HG03520 (cell line): ENCODE measurements around the gene KIF16B.
"Not testable (repeated sequence)": the region's sequence is repeated elsewhere in the genome, so short reads cannot be mapped to it uniquely, and the experiment has no call there.

Experiments
- ATAC-seq: cut with Tn5 transposase; IDR thresholded peaks from one replicate; pipeline ENCODE4 v1.9.1; 2021; ENCODE audit warnings: mild to moderate bottlenecking, moderate library complexity; ENCODE audit not compliant: unreplicated experiment

Gene KIF16B

DNA sequence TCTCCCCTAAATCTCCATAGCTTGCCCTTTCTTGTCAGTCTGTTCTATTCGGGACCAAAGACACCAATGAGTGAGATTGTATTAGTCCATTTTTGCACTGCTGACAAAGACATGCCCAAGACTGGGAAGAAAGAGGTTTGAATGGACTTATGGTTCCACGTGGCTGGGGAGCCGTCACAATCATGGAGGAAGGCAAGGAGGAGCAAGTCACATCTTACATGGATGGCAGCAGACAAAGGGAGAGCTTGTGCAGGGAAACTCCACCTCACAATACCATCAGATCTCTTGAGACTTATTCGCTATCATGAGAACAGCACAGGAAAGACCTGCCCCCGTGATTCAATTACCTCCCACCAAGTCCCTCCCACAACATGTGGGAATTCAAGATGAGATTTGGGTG lies 133.7 kb downstream of the KIF16B start:
- not testable (repeated sequence) for ATAC-seq

DNA sequence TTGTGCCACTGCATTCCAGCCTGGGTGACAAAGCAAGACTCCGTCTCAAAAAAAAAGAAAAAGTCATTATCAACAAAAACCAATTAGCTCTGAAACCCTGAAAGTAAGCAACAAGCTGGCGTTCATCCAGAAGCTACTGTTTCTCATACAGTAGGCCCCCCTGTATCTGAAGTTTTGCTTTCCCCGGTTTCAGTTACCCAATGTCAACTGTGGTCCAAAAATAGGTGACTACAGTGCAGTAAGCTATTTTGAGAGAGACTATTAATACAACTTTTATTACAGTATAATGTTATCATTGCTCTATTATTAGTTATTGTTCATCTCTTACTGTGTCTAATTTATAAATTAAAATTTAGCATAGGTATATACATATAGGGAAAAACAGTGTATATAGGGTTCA lies 135.1 kb downstream of the KIF16B start:
- no peak for ATAC-seq

DNA sequence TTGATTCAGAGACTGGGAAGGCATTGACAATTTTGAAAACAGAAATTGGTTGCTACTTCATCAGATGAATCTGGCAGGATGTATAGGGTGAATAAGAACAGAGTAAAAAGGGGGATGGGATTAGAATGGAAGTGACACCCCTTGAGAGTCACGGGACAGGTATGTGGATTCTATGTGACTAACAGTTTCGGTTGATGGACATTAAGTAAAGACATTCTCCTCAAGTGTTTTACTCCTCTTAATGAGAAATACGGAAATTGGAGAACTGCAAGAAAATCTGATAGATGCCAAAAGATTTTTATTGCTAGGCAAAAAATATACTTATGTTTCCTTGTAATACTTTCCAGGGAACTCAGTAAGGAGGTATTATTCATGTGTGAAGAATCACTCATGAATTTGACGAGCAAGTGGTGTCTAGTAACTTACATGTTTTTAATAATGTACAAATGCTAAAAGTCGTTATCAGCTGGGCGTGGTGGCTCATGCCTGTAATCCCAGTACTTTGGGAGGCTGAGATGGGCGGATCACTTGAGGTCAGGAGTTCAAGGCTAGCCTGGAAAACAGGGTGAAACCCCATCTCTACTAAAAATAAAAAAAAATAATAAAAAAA lies 135.8 kb downstream of the KIF16B start:
- ATAC-seq = no peak

DNA sequence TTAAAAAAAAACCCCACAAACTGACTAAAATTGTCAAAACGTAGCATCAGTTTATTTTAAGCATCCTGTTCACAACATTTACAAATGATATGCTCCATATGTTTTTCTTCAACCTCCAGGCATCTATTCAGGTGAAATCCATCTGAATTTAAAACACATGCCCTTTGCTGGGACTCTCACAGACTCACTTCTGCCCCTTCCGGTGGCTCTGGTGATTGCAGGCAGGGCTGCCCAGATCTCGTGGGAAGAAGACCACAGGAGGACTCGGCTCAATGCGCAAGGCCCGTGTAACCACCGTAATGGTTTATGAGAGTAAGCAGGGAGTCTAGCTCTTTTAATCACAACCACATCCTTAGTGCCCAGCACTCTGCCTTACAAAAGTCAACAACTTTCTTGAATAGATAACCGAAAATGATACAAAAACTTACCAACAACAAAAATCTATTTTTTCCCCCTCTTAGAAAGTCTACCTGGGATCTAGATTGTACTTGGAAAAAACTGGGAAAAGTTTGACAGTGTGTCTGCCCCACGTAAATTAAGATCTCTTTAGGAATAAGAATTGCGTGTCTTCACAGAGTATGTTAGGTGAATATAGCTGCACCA lies 139.1 kb downstream of the KIF16B start:
- ATAC-seq = peak; percentile 88

DNA sequence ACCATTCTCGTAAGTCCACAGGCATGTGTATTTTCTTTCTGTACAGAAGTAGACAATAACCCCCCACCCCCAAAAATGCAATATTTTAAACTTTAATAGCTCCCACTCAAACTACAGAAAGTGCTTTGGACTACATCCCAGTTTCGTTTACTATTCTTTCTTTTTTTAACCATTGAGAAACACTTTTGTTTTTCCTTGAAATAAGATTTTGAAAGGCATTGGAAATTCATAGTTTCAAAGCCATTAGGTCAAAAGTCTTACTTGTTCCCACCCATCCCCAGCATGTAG lies 140.0 kb downstream of the KIF16B start:
- no peak for ATAC-seq

DNA sequence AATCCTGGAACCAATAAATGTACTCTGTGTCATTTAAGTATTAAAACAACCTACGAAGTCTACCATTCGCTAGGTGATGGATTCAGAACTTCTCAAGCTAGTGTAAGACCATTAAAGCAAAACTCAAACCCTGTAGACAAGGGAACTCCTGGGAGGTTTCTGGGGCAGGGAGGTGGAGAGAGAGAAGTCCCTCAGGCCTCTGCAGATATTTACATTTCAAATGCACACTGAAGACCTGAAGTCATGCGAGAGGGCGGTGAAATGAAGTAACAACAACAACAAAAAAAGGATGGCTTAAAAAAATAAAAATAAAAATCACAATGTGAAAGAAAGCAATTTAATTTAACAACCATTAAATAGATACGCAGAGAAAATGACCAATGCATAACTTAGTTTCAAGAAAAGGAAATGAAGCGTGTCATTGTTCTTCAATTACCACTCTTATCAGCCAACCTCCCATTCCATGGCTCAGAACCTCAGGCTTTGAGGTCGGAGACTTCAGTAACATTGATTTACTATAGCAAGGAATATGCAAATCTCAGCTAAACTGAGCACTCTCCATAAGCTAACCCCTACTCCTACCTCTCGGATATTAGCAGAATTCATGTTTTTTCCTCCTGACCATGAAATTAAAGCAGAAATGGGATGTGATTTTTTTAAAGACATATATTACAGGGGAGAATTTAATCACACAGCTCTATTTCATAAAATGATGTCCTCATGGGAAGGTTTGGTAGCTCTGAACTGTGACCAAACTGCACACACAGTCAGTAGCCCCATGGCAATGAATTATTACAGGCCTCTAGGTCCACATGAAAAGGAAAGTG lies 140.6 kb downstream of the KIF16B start:
- no peak for ATAC-seq

DNA sequence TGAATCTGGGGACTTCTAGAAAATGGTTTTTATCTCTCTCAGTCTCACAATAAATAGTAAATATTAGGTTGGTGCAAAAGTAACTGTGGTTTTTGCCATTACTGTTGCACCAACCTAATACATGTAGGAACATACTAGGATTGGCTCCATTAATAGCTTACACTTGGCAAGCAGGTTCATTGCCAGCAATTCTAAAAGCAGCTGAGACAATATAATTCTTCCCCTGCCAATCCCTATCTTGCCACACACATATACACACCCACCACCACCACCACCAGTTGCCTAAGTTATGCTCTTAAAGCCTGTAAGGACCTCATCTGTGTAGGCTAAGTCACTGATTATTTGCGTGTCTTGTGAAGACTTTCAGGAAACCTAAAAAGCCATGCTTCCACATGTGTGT lies 145.1 kb downstream of the KIF16B start:
- ATAC-seq = no peak

DNA sequence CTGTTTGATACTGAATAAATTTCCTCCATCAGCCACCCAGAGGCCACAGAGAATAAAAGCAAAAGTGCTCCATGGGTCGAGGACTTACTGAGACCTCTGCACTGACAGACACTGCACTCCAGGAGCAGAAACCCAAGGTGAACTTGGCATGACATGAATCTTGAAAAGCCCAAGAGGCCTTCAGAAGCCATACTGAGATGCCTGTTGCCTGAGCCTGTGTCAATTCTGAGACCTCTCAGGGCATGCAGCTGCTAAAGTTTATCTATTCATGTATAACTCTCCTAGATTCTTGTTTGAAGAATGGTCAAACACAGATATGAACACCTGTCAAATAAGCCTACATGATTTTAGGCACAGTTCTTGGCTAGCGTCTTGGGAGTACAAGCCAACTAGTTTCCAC lies 145.7 kb downstream of the KIF16B start:
- ATAC-seq = no peak

DNA sequence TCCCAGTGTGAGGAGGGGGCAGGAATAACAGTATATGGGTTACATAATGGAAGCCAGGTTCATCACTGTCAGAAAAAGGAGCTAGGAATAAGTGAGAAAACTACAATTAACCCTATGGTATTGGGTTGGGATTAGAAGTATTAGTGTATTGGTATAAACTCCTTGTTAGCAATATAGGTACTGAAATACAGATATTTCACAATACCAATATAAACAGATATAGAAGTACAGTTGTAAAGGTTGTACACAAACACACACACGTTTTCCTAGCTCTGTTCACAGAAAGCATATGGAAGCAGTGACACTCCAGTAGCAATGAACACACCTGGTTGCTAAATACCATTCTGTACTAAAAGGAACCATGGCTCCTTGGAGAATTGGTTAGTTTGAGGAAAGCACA lies 148.5 kb downstream of the KIF16B start:
- ATAC-seq = no peak

DNA sequence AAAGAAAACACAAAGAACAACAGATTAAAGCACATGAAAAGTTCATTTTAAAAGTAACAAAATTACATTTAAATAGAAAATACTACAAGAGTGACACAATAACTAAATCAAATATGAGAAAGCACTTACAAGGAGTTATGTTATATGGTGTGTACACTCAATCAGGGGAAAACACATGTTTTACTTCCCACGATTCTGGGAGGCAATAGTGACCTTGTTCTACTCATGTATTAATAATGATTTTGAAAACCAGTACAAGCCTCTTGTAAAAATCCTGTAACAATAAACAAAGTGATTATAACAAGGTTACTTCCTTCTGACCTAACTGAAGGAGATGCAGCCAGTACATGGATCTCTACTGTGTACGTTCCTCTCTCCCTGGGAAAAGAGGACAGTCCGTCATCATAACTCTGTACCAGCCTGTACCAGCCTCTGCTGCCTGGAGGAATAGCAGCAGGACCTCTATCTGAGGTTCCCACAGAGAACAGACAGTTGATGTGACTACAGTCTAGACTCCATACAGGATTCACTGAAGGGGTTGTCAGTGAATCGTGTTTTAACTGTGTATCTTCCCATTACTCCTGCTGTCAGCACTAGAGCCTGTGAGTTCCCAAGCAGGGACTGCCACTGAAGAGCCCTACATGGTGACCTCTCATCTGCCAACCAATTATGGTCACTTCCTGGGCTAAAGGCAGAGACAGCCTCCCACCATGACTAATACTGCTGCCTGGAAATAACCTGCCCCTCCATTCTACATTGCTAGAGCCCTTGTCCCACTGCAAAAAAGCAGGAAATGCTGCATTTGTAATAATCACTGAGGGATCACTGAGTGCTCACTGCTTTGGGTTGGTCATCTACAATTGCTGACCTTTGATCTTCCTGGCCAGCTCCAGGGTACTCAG lies 149.7 kb downstream of the KIF16B start:
- no peak for ATAC-seq

DNA sequence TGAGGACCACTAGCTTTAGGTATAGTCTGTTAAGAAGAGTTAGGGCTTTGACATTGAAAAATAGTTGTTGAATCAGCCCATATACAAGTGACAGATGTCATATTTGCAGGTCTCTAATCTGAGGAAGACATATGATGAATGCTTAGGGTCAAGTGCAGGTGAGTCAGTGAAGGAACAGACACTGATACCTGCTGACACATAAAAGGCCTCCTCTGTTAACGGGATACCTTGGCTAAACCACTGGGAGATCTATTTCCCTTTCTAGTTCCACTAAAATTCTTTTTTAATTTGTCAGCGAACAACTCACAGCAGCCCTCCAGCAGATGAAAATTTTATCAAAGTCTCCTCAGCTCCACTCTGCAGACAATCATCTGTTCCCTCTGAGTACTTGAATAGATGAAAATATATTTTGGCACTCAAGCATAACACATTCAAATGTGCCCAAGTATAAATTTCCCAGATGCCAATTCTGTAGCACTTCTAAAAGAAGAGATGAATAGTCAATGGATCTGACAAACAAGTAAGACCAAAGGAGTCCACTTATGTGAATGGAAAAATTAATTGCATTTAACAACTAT lies 154.0 kb downstream of the KIF16B start:
- no peak for ATAC-seq

DNA sequence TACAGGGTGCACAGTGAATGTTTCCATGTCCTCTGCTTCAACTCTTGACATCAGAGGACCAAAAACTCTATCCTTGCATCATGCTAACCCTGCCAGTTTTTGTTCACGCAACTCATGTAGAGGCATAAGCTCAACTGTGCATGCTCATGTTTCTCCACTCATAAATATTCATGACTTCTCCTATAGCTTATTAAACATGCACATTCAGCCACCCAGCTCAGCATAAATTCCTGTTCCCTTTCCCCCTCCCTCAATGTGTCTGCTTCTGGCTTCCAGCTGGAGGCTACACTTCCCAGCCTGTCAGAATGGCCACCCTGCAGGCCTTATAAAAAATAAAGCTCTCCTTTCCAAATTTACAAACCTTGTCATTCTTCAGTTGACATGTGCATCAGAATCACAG lies 154.6 kb downstream of the KIF16B start:
- no peak for ATAC-seq

DNA sequence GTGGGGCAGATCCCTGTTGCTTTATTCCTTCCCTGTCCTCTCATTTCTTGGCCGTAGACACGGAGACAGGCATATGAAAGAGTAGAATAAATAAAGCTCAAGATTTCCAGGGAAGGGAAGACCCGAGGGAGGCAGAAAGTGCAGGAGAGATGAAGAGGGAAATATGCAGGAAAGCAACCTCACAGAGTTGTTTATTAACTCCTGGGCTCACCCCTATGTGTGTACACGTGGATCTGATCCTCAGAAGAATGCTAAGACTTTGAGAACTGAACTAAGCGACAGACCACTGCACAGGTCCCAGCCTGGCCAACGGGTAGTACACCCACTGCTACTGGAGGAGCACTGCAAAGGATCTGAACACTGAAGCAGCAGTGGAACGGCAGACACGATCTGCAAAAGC lies 156.2 kb downstream of the KIF16B start:
- no peak for ATAC-seq

DNA sequence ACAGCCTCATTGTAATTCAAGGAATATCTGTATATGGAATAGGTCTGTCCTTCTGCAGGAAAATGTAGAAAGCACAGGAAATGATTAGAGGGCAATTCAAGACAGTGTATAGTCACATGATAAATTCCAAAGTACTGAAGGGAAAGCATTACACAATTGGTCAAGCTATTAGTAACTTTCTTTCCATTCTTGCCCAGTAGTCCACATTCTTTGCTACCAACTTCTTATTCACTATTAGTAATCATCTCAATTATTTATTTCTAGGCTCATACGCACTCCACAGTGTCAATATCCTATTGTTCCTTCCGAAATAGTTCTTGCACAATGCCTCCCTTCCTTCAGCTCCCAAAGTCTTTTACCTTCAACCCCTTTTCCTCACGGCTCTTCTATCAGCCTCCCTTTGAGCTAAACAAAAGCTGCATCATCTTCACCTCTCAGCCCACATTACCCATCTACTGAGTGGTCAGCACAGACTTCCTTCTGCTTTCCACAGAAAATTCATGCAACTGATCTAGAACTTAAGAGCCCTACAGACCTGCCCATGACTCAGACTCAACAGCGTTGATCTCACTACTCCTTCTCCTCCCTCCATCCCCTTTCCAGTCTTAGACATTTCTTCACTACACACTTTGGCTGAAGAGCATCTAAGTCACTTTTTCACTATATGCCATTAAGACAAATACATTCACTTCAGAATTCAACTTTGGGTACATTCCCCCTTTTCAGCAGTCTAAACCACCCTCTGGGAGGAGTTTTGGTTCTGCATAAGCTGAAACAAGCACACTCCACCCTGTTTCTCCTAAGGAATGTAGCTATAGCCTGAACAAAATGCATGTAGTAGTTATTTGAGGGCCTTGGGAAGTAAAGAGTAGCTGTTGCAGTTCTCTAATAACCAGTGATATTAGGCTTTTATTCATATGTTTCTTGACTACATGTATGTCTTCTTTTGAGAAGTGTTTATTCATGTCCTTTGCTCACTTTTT lies 157.9 kb downstream of the KIF16B start:
- ATAC-seq = no peak

DNA sequence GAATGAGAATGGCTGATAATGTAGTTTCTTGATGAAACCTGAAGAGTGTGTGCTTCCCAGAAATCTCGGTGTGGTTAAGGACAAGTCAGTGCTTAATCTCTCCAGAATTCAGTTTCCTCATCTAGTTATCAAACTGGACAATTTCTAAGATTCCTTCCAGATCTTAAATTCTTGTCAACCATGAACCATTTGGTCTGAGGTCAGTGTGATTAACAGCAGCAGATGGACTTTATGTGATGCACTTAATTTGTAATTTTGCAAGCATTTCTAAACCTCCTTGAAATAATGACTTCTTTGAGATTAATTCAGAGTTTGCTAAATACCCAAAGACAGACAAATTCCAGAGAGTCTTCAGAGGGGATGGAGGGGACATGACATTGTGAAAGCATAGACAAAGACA lies 160.3 kb downstream of the KIF16B start:
- ATAC-seq = no peak

DNA sequence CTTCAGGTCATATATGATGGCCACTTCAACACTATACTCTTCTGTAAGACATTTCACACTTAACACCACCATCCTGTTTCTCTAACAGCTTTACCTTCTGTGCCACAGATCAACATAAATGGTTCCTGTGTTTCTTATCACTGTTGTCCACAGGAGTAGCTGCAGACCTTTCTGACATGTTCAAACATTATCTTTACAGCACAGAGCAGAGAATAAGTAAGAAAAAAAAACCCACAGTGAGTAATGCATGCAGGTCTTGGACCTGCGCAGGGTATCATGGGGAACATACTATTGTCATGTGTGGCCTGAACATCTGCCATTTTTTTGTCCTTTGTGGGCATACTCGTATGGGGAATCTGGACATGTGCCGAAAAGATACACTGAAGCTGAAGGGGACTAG lies 161.9 kb downstream of the KIF16B start:
- ATAC-seq = no peak

DNA sequence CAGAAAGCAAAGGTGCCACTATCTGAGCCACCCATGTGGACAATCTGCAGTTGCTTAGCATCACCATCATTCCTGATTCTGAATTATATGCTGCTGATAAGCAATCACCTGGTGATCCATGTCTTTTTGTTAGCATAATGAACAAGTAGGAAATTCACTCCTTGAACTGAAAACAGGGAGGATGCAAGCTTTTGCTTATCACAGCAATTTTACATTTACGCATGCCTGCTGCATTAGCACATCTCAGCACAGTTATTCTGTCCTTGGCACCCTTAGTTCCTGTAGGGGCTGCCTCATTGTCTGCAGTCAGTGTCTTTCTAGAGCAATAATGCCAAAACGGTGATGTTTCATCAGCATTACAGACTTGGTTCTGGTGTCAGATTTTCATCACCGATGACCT lies 162.6 kb downstream of the KIF16B start:
- no peak for ATAC-seq

DNA sequence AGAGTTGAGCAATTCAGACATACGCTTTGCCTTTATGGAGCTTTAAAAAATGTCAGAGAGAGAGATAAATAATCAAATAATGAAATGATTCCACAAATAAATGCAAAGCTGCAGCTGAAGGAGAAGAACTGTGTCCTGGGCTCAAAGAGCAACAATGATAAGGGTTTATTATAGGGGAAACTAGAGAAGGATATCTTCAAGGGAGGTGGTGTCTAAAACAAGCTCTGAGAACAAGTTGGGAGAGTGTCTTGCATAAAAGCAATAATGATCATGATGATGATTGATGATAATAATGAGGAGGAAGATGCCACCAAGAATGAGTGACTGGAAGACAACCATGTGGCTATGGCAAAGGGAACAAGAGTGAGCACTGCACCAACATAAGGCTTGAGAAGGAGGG lies 164.3 kb downstream of the KIF16B start:
- no peak for ATAC-seq

DNA sequence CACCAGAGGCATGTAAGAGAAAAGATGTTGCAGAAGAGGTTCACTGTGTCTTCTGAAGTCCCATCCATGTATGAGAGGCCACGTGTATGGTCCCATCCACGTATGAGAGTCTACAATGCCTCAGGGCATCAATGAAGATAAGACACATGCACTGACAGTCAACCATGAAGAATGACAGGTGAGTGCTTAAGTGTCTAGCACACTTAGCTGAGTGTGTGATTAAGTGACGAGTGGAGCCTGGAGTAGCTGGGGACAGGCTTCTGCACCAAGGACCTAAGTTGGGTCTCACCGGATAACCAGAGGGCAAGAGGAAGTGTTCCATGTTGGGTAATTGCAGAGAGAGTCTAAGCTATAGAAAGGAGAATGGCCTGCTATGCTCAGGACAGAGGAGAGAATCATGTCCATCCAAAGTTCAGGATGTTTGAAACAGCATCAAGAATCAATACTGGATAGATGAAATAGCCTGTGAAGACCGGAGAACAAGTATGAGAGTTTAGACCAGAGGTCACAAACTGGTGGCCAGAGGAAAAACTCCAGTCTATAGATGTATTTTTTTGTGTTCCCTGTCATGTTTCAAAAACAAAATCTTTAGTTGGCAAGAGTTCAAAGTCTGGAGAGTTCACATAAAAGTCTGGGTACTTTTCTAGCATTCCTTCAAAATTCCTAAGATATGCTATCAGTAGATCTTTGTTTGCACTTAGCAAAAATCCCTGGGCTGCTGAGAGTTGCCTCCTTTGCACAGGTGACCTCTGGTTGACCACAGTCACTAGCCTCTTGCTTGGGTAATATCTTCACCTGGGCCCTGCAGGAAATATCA lies 165.8 kb downstream of the KIF16B start:
- ATAC-seq = no peak
